Smooth muscle cell (in vitro differentiated cells): ENCODE measurements around the gene CWF19L1. TPM values are rescaled to one million over a fixed set of nuclear protein-coding genes. Genes with fewer than 3 reads are reported as not detected.

ENCODE experiments used
- DNase-seq: peaks from one replicate; lab custom pipeline; 2025; ENCODE audit not compliant: unreplicated experiment; lab: John Stamatoyannopoulos, UW
- H2AFZ ChIP-seq: fragments of 200-600 bp; sonication (generic); 2 replicates; pipeline ENCODE4 v1.6.0; 2016; ENCODE audit warnings: antibody characterized with exemption, low read depth, mild to moderate bottlenecking
- H3F3A ChIP-seq: fragments of 200-600 bp; sonication (generic); 2 replicates; pipeline ENCODE4 v1.6.0; 2017; ENCODE audit warnings: antibody characterized with exemption, low read depth
- H3K27ac ChIP-seq: fragments of 200-600 bp; sonication (generic); 2 replicates; pipeline ENCODE4 v1.5.1; 2016; ENCODE audit warnings: low read depth, mild to moderate bottlenecking
- H3K27me3 ChIP-seq: fragments of 200-600 bp; sonication (generic); 2 replicates; pipeline ENCODE4 v1.6.1; 2016; ENCODE audit warnings: low read depth, mild to moderate bottlenecking
- H3K36me3 ChIP-seq: fragments of 200-600 bp; sonication (generic); 2 replicates; pipeline ENCODE4 v1.5.1; 2016; ENCODE audit warnings: low read depth
- H3K4me1 ChIP-seq: fragments of 200-600 bp; sonication (generic); 2 replicates; pipeline ENCODE4 v1.5.1; 2016; ENCODE audit warnings: low read depth
- H3K4me2 ChIP-seq: fragments of 200-600 bp; sonication (generic); 2 replicates; pipeline ENCODE4 v1.6.0; 2016; ENCODE audit warnings: mild to moderate bottlenecking
- H3K4me3 ChIP-seq: fragments of 200-600 bp; sonication (generic); 2 replicates; pipeline ENCODE4 v1.5.1; 2016; ENCODE audit warnings: mild to moderate bottlenecking
- H3K79me2 ChIP-seq: fragments of 200-600 bp; sonication (generic); 2 replicates; pipeline ENCODE4 v1.6.0; 2016; ENCODE audit warnings: low read depth, mild to moderate bottlenecking
- H3K9ac ChIP-seq: fragments of 200-600 bp; sonication (generic); 2 replicates; pipeline ENCODE4 v1.6.0; 2016; ENCODE audit warnings: low read depth
- H3K9me3 ChIP-seq: fragments of 200-600 bp; sonication (generic); replicated peaks from 2 replicates; pipeline ENCODE4 v1.5.1; 2016; ENCODE audit warnings: low read depth
- H4K20me1 ChIP-seq: fragments of 200-600 bp; sonication (generic); 2 replicates; pipeline ENCODE4 v1.6.0; 2016; ENCODE audit warnings: low read depth
- CTCF ChIP-seq: fragments of 200-600 bp; sonication (generic); IDR thresholded peaks from 2 replicates; pipeline ENCODE4 v1.5.1; 2017; ENCODE audit warnings: borderline replicate concordance, mild to moderate bottlenecking, antibody characterized with exemption; ENCODE audit not compliant: insufficient read depth, poor library complexity, severe bottlenecking
- WGBS: methylation state at CpG from one replicate; pipeline ENCODE4 v1.1.7; 2016; ENCODE audit warnings: low lambda C conversion rate; 5-methylcytosine and 5-hydroxymethylcytosine counted together
- polyA plus RNA-seq: library from polyadenylated mRNA; unstranded; fragments of >200 nt; fragmentation: Nextera tagmentation; extraction: Ambion mirVana; gene quantifications from 2 replicates; pipeline ENCODE4 v1.2.1, GENCODE V29; 2016
- total RNA-seq: library from RNA; depleted of rRNA; stranded (reverse); fragments of >200 nt; gene quantifications from 2 replicates; pipeline ENCODE4 v1.2.3, GENCODE V29; 2014

Gene CWF19L1
- total and polyA plus RNA-seq, 2 experiments from 2014 or later, result 12.1 to 12.7 TPM

GRCh38 chr10:100245484-100246220, 21.8 kb downstream of the CWF19L1 start:
- no peak overlapping the region for H3K9ac ChIP-seq
- H3F3A ChIP-seq, result no peaks in the 10 kb centered on the region
- no peaks in the 10 kb centered on the region for H4K20me1 ChIP-seq
- no peaks in the 10 kb centered on the region for H3K4me1 ChIP-seq
- DNase-seq, result no peak
- no peak overlapping the region for H2AFZ ChIP-seq
- peaks cover 7% of the 10 kb centered on the region for H3K36me3 ChIP-seq
- H3K4me2 ChIP-seq, result no peak overlapping the region
- H3K4me3 ChIP-seq, result no peak overlapping the region
- TF ChIP-seq CTCF, result no peak
- no peaks in the 10 kb centered on the region for H3K9me3 ChIP-seq
- no peaks in the 10 kb centered on the region for H3K79me2 ChIP-seq
- no peak overlapping the region for H3K27ac ChIP-seq
- 91% methylated on average over 5 of the region's 5 CpGs for WGBS
- no peaks in the 10 kb centered on the region for H3K27me3 ChIP-seq

GRCh38 chr10:100239851-100240250, 27.6 kb downstream of the CWF19L1 start:
- Histone ChIP-seq H2AFZ (no peak overlapping the region), H3K4me2 (no peak overlapping the region), H3K9me3 (no peaks in the 10 kb centered on the region), H3K27ac (no peak overlapping the region), H3K27me3 (no peaks in the 10 kb centered on the region), H3K4me1 (no peaks in the 10 kb centered on the region), H3K4me3 (no peak overlapping the region), H3K9ac (no peak overlapping the region), H4K20me1 (no peaks in the 10 kb centered on the region), H3K79me2 (no peaks in the 10 kb centered on the region), H3F3A (no peaks in the 10 kb centered on the region), H3K36me3 (peaks cover 5% of the 10 kb centered on the region)
- no peak for DNase-seq
- TF ChIP-seq CTCF, result no peak
- WGBS, result 97% methylated on average over 3 of the region's 3 CpGs

- no peak for TF ChIP-seq CTCF
- H3K4me1 ChIP-seq, result no peaks in the 10 kb centered on the region
- 97% methylated on average over 7 of the region's 7 CpGs for WGBS
Measured at GRCh38 chr10:100238429-100238828, 29.0 kb downstream of the CWF19L1 start.

GRCh38 chr10:100232101-100232500, 35.3 kb downstream of the CWF19L1 start:
- 72% methylated on average over 2 of the region's 2 CpGs for WGBS
- TF ChIP-seq CTCF, result no peak
- no peak overlapping the region for H3K4me2 ChIP-seq
- H3K27me3 ChIP-seq, result no peaks in the 10 kb centered on the region
- no peaks in the 10 kb centered on the region for H3K9me3 ChIP-seq
- H3K4me1 ChIP-seq, result no peaks in the 10 kb centered on the region
- H3F3A ChIP-seq, result no peaks in the 10 kb centered on the region
- H4K20me1 ChIP-seq, result peaks cover 13% of the 10 kb centered on the region
- H2AFZ ChIP-seq, result no peak overlapping the region
- no peak overlapping the region for H3K9ac ChIP-seq
- no peak for DNase-seq
- no peak overlapping the region for H3K27ac ChIP-seq
- peaks cover 5% of the 10 kb centered on the region for H3K36me3 ChIP-seq
- no peak overlapping the region for H3K4me3 ChIP-seq
- H3K79me2 ChIP-seq, result peaks cover 22% of the 10 kb centered on the region

More at GRCh38 chr10:100238429-100238828, 29.0 kb downstream of the CWF19L1 start:
- Histone ChIP-seq H2AFZ (no peak overlapping the region), H3K4me3 (no peak overlapping the region), H3K27ac (no peak overlapping the region), H3K36me3 (peaks cover 5% of the 10 kb centered on the region), H3K9me3 (no peaks in the 10 kb centered on the region), H4K20me1 (no peaks in the 10 kb centered on the region), H3F3A (no peaks in the 10 kb centered on the region), H3K27me3 (no peaks in the 10 kb centered on the region), H3K4me2 (no peak overlapping the region), H3K79me2 (no peaks in the 10 kb centered on the region), H3K9ac (no peak overlapping the region)
- DNase-seq, result no peak
